OCI-LY1 (cell line): ENCODE measurements around the gene TNN.

ENCODE experiments used
- CTCF ChIP-seq: fragments of 200-600 bp; sonication (generic), shearing (Covaris generic); IDR thresholded peaks from 2 replicates; pipeline ENCODE4 v1.5.1; 2017; ENCODE audit warnings: mild to moderate bottlenecking, antibody characterized with exemption, low read length, moderate library complexity, mixed read lengths
- EZH2 ChIP-seq: fragments of 200-600 bp; sonication (generic), shearing (Covaris generic); IDR thresholded peaks from 2 replicates; pipeline ENCODE4 v1.8.0; 2017; ENCODE audit warnings: borderline replicate concordance, mixed run types, mild to moderate bottlenecking, antibody characterized with exemption, low read length, moderate library complexity, mixed read lengths

- no peak for TF ChIP-seq CTCF
- TF ChIP-seq EZH2: no peak
Observed at GRCh38 chr1:175127565-175127964, 59.9 kb downstream of the TNN start.
